SH-SY5Y (cell line): ENCODE measurements around the gene TMEM184B.

Experiments used
- GATA2 ChIP-seq: IDR thresholded peaks from 2 replicates; pipeline ENCODE4 v1.6.1; 2011; ENCODE audit warnings: mild to moderate bottlenecking, low read depth, low read length
- GATA3 ChIP-seq: IDR thresholded peaks from 2 replicates; pipeline ENCODE4 v1.6.1; 2011; ENCODE audit warnings: low read depth, mild to moderate bottlenecking, low read length, moderate library complexity

Gene TMEM184B

GRCh38 chr22:38192475-38192863, 80.3 kb downstream of the TMEM184B start:
- TF ChIP-seq GATA2 (no peak), GATA3 (no peak)

GRCh38 chr22:38191731-38192474, 80.9 kb downstream of the TMEM184B start:
- TF ChIP-seq GATA2 = no peak
- no peak for TF ChIP-seq GATA3

GRCh38 chr22:38191055-38191454, 81.8 kb downstream of the TMEM184B start:
- no peak for TF ChIP-seq GATA2
- TF ChIP-seq GATA3 = no peak

GRCh38 chr22:38190581-38190980, 82.2 kb downstream of the TMEM184B start:
- TF ChIP-seq GATA2 = no peak
- no peak for TF ChIP-seq GATA3

GRCh38 chr22:38189104-38189503, 83.7 kb downstream of the TMEM184B start:
- TF ChIP-seq GATA2 (no peak), GATA3 (no peak)

- TF ChIP-seq GATA3 (no peak), GATA2 (no peak)
These were observed 85.2 kb downstream of the TMEM184B start for GRCh38 chr22:38187413-38188212.

- no peak for TF ChIP-seq GATA2
- no peak for TF ChIP-seq GATA3
These were observed 86.4 kb downstream of the TMEM184B start for GRCh38 chr22:38186429-38186828.

GRCh38 chr22:38184788-38185187, 88.0 kb downstream of the TMEM184B start:
- no peak for TF ChIP-seq GATA2
- TF ChIP-seq GATA3 = no peak

GRCh38 chr22:38181453-38182200, 91.2 kb downstream of the TMEM184B start, which contains the start of gene PLA2G6:
TSS of gene PLA2G6 (minus strand) at chr22:38181830. CDS start at chr22:38169426, 12,404 bp downstream.
- TF ChIP-seq GATA3 = no peak
- TF ChIP-seq GATA2 = 0 out of 2 replicates have a peak, but pooled peaks have one; percentile 12

- TF ChIP-seq GATA3 (no peak), GATA2 (no peak)
These were observed 91.9 kb downstream of the TMEM184B start for GRCh38 chr22:38180841-38181452.

GRCh38 chr22:38177926-38178604, 94.7 kb downstream of the TMEM184B start:
- no peak for TF ChIP-seq GATA3
- TF ChIP-seq GATA2 = no peak

- TF ChIP-seq GATA2 = no peak
- TF ChIP-seq GATA3 = no peak
These were observed 95.8 kb downstream of the TMEM184B start for GRCh38 chr22:38177044-38177443.

GRCh38 chr22:38176170-38176741, 96.6 kb downstream of the TMEM184B start:
- TF ChIP-seq GATA3 (no peak), GATA2 (no peak)
